ENCODE measurements around the gene IFI30.

The IFI30 gene

GRCh38 chr19:18223860-18224524 is 50.4 kb downstream of the IFI30 start:
- DNase-seq (ENCODE audit: insufficient read length, low spot score) (peak; percentile 51), FAIRE-seq (peak; percentile 49)

DNA sequence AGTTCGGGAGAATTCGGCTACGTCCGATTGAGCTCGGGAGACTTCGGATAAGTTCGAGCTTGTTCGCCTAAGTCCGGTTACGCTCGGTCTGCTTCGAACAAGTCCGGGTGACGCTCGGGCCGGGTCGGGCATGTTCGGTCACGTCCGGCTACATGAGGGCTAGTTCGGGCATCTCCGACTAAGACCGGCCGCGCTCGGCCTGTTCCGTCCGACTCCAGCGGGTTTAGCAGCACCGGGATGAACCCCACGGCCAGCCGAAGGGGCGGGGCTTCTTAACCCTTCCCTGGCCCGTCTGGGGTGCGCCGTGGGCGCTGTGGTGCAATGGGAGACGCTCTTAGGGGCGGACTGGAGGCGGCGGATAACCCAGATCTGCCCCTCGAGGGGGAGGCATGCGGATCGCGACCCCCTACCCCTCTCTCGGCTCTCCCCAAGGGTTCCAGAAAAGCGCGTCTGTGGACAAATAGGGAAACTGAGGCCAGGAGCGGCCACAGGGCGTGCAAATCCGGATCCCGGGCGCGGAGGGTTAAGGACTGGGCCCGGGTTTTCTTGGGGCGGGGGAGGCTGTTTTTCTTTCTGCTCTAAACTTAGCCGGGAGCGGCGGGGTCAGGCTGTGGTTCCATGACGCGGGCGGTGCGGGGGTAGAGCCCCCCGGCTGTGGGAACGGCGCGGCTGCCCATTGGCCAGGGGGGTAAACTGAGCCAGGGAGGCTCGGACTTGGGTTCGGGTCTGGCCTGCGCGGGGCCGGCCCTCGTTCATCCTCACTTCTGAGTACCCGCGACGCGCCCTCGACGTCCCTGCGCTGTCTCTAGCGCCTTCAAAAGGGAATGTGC is 51.1 kb downstream of the IFI30 start:
- FAIRE-seq (peak; percentile 97), DNase-seq (ENCODE audit: insufficient read length, low spot score) (peak; percentile 97)

DNA sequence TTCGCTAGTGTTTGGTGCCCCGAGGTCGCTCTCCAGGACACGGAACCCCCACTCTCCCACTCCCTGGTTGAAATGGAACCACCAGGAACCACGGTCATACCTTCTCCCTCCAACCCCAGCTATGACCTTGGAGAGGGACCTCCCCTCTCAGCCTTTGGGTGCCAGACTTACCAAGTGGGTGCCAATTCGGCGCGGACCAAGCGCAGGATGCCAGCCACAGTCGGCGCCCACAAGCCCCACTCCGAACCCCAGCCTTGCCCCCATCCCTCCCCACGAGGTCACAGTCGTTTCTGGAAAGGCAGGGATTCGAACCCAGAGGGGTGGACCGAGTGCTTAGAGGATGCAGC is 51.7 kb downstream of the IFI30 start:
- no peak for DNase-seq (ENCODE audit: insufficient read length, low spot score)
- FAIRE-seq: no peak

GRCh38 chr19:18225702-18226468 is 52.3 kb downstream of the IFI30 start, which contains the start of gene PDE4C:
Gene PDE4C, minus strand, starts transcription at chr19:18226438. Its CDS starts 23 bp downstream, at chr19:18226415.
- DNase-seq (ENCODE audit: insufficient read length, low spot score) (no peak), FAIRE-seq (no peak)

- no peak for FAIRE-seq
These were observed 53.6 kb downstream of the IFI30 start for GRCh38 chr19:18226956-18227780.

More at GRCh38 chr19:18226956-18227780, 53.6 kb downstream of the IFI30 start:
- DNase-seq (ENCODE audit: insufficient read length, low spot score): no peak

Data from GM19239 (cell line).